Diencephalon (tissue), 1 donor: ENCODE data around the gene PSG6. TPM values are rescaled to one million over a fixed set of nuclear protein-coding genes. Genes with fewer than 3 reads are reported as not detected.

Source experiments
- total RNA-seq: library from RNA; depleted of rRNA; stranded (reverse); fragments of >200 nt; gene quantifications from one replicate; pipeline ENCODE4 v1.2.3, GENCODE V29; 2014

PSG6 gene
- not detected for total RNA-seq

DNA sequence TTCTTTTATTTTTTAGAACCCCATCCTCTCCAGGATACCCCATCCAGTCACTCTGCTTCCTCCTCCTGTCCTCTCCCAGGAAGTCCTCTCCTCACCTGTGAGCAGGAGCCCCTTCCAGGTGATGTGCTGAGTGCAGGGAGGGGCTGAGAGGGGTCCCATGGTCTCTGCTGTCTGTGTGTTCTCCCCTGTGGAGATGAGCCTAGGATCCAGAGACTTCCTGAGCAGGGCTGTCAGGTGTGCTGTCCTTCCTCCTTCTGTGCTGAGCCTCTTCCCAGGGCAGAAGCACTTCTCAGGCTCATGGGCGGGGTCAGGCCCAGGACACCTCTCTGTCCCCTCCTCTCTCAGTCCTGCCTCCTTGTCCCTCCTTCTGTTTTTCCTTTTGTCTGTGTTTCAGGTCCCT, at the start of gene PSG6:
PSG6 (minus strand) TSS at position 261 of the 400 bp plus-strand sequence; CDS start at position 159, 102 bp downstream.

GRCh38 chr19:42937107-42937506, 19.4 kb upstream of the PSG6 start, which contains the start of gene PSG7:
Gene PSG7 (minus strand): TSS chr19:42937207. CDS start chr19:42937076, 131 bp downstream.

DNA sequence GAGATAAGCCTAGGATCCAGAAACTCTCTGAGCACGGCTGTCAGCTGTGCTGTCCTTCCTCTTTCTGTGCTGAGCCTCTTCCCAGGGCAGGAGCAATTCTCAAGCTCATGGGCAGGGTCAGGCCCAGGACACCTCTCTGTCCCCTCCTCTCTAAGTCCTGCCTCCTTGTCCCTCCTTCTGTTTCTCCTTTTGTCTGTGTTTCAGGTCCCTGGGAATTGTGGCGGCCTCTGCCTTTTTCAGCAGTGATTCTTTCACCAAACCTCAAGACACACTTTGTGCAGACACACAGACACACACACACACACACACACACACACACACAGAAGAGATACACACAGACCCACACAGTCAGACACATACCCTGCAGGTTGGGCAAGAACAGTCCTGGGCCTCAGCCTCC, 38.1 kb downstream of the PSG6 start, which contains the start of gene PSG1:
PSG1 (minus strand) TSS at position 101 of the 400 bp plus-strand sequence. CDS start 132 bp downstream, outside the sequence.

Other genes starting within 250 kb of the PSG6 start
- not detected for gene PSG3, start 177.4 kb downstream of the PSG6 start, total RNA-seq
- not detected for gene PSG8, start 152.2 kb downstream of the PSG6 start, total RNA-seq
- gene PSG1, start 38.2 kb downstream of the PSG6 start, total RNA-seq = not detected
- gene PSG7, start 19.3 kb upstream of the PSG6 start, total RNA-seq = not detected
- not detected for gene PSG11, start 108.6 kb upstream of the PSG6 start, total RNA-seq
- not detected for gene PSG2, start 164.8 kb upstream of the PSG6 start, total RNA-seq